GM18861 (cell line): Measurements from ENCODE around the gene AKAP8L.

Experiments
- ATAC-seq: cut with Tn5 transposase; IDR thresholded peaks from one replicate; pipeline ENCODE4 v1.9.1; 2021; ENCODE audit not compliant: unreplicated experiment

The AKAP8L gene

GRCh38 chr19:15433519-15434069 lies 14.8 kb upstream of the AKAP8L start:
- no peak for ATAC-seq

- ATAC-seq: peak; percentile 53
Observed at GRCh38 chr19:15432629-15433518, 14.1 kb upstream of the AKAP8L start.

GRCh38 chr19:15432018-15432494 lies 13.3 kb upstream of the AKAP8L start:
- no peak for ATAC-seq

GRCh38 chr19:15431396-15432017 lies 12.7 kb upstream of the AKAP8L start:
- ATAC-seq: no peak

GRCh38 chr19:15430526-15431120 lies 11.8 kb upstream of the AKAP8L start:
- ATAC-seq: no peak

- no peak for ATAC-seq
Observed at GRCh38 chr19:15429825-15430467, 11.2 kb upstream of the AKAP8L start.

GRCh38 chr19:15428956-15429824 lies 10.4 kb upstream of the AKAP8L start:
- ATAC-seq: no peak

GRCh38 chr19:15427991-15428471 lies 9.2 kb upstream of the AKAP8L start:
- ATAC-seq: no peak

- no peak for ATAC-seq
Observed at GRCh38 chr19:15427350-15427700, 8.5 kb upstream of the AKAP8L start.

- no peak for ATAC-seq
Observed at GRCh38 chr19:15426485-15427349, 7.9 kb upstream of the AKAP8L start.

- ATAC-seq: no peak
Observed at GRCh38 chr19:15425321-15425950, 6.6 kb upstream of the AKAP8L start.

- ATAC-seq: no peak
Observed at GRCh38 chr19:15424692-15425272, 6.0 kb upstream of the AKAP8L start.

- no peak for ATAC-seq
Observed at GRCh38 chr19:15424121-15424520, 5.3 kb upstream of the AKAP8L start.

GRCh38 chr19:15423130-15423529 lies 4.3 kb upstream of the AKAP8L start:
- ATAC-seq: no peak

- no peak for ATAC-seq
Observed at GRCh38 chr19:15422296-15423075, 3.7 kb upstream of the AKAP8L start.

- ATAC-seq: no peak
Observed at GRCh38 chr19:15421721-15422260, 3.0 kb upstream of the AKAP8L start.

- ATAC-seq: no peak
Observed at GRCh38 chr19:15421136-15421695, 2.4 kb upstream of the AKAP8L start.
